Cardiac muscle cell (in vitro differentiated cells and primary cell): ENCODE data around the gene SLC2A4. TPM values are rescaled to one million over a fixed set of nuclear protein-coding genes. Genes with fewer than 3 reads are reported as not detected.

Source experiments
- DNase-seq, 2 donors: peaks; one replicate each; pipeline versions ENCODE4 v3.0.0 to v3.0.0-alpha.2; 2010 to 2017; ENCODE audit warnings: low read depth in 1 of 2, low spot score in 1 of 2
- H3K27ac ChIP-seq: fragments of 200-600 bp; sonication (generic); 2 replicates; pipeline ENCODE4 v1.5.1; 2016
- H3K27me3 ChIP-seq: fragments of 200-600 bp; sonication (generic); 2 replicates; pipeline ENCODE4 v1.6.0; 2016; ENCODE audit warnings: control low read depth
- H3K36me3 ChIP-seq: fragments of 200-600 bp; sonication (generic); 2 replicates; pipeline ENCODE4 v1.5.1; 2016; ENCODE audit warnings: control low read depth
- H3K4me1 ChIP-seq: fragments of 200-600 bp; sonication (generic); 2 replicates; pipeline ENCODE4 v1.8.1; 2017; ENCODE audit warnings: low read depth, mild to moderate bottlenecking, mixed run types
- H3K4me3 ChIP-seq: fragments of 200-600 bp; sonication (generic); 2 replicates; pipeline ENCODE4 v1.5.1; 2016; ENCODE audit warnings: mild to moderate bottlenecking
- H3K9me3 ChIP-seq: fragments of 200-600 bp; sonication (generic); 2 replicates; pipeline ENCODE4 v1.5.1; 2017; ENCODE audit warnings: low read depth, mild to moderate bottlenecking, control low read depth
- CTCF ChIP-seq: IDR thresholded peaks from 2 replicates; pipeline ENCODE4 v1.5.1; 2012; ENCODE audit warnings: low read depth, mild to moderate bottlenecking, low read length
- polyA plus RNA-seq: library from polyadenylated mRNA; unstranded; fragments of >200 nt; fragmentation: Nextera tagmentation; extraction: Ambion mirVana; gene quantifications from 2 replicates; pipeline ENCODE4 v1.2.1, GENCODE V29; 2016
- total RNA-seq: library from RNA; depleted of rRNA; stranded (reverse); fragments of >200 nt; gene quantifications from 2 replicates; pipeline ENCODE4 v1.2.3, GENCODE V29; 2016

SLC2A4 gene
- total and polyA plus RNA-seq, 2 experiments from 2014 or later = 23.4 to 42.6 TPM

- Histone ChIP-seq H3K4me1 (peaks cover 23% of the 10 kb centered on the region), H3K27ac (peak within 1 kb of the TSS; percentile 83), H3K4me3 (peak within 1 kb of the TSS; percentile 96), H3K36me3 (peaks cover 9% of the 10 kb centered on the region), H3K27me3 (no peaks in the 10 kb centered on the region), H3K9me3 (no peaks in the 10 kb centered on the region)
- TF ChIP-seq CTCF = no peak
- DNase-seq = peak; percentile 99 to 100
These were observed 42.2 kb upstream of the SLC2A4 start, which contains the start of gene PHF23 for GRCh38 chr17:7239091-7240027. PHF23 (minus strand) TSS chr17:7239457; CDS start chr17:7239279, 178 bp downstream.

- no peak for TF ChIP-seq CTCF
- H3K36me3 ChIP-seq = peaks cover 12% of the 10 kb centered on the region
- H3K9me3 ChIP-seq = no peaks in the 10 kb centered on the region
- no peak for DNase-seq
- H3K27me3 ChIP-seq = no peaks in the 10 kb centered on the region
- peaks cover 18% of the 10 kb centered on the region for H3K4me1 ChIP-seq
- no peak overlapping the region for H3K27ac ChIP-seq
- peak overlapping the region; percentile 19 for H3K4me3 ChIP-seq
These were observed 41.1 kb upstream of the SLC2A4 start for GRCh38 chr17:7240375-7240774.

GRCh38 chr17:7241090-7241733, 40.3 kb upstream of the SLC2A4 start:
- H3K4me3 ChIP-seq = peak overlapping the region; percentile 72
- no peaks in the 10 kb centered on the region for H3K9me3 ChIP-seq
- H3K27ac ChIP-seq = peak overlapping the region; percentile 98
- peaks cover 18% of the 10 kb centered on the region for H3K4me1 ChIP-seq
- H3K36me3 ChIP-seq = peaks cover 16% of the 10 kb centered on the region
- no peak for DNase-seq
- no peaks in the 10 kb centered on the region for H3K27me3 ChIP-seq
- no peak for TF ChIP-seq CTCF

- H3K27ac ChIP-seq = peak within 1 kb of the TSS; percentile 98
- no peak for TF ChIP-seq CTCF
- H3K36me3 ChIP-seq = peaks cover 17% of the 10 kb centered on the region
- peak; percentile 95 for DNase-seq
- H3K27me3 ChIP-seq = no peaks in the 10 kb centered on the region
- H3K4me1 ChIP-seq = peaks cover 18% of the 10 kb centered on the region
- H3K9me3 ChIP-seq = no peaks in the 10 kb centered on the region
- H3K4me3 ChIP-seq = peak within 1 kb of the TSS; percentile 72
These were observed 39.5 kb upstream of the SLC2A4 start, which contains the start of gene GABARAP for GRCh38 chr17:7241783-7242716. GABARAP (minus strand) TSS chr17:7242449; CDS start chr17:7242330, 119 bp downstream.
